ENCODE measurements around the gene SERINC2. TPM values are rescaled to one million over a fixed set of nuclear protein-coding genes. Genes with fewer than 3 reads are reported as not detected.
A peak's percentile ranks its signal among the peaks of the same experiment; 100 is the strongest.

Gene SERINC2
- total RNA-seq, 1 donor: 10.9 TPM

DNA sequence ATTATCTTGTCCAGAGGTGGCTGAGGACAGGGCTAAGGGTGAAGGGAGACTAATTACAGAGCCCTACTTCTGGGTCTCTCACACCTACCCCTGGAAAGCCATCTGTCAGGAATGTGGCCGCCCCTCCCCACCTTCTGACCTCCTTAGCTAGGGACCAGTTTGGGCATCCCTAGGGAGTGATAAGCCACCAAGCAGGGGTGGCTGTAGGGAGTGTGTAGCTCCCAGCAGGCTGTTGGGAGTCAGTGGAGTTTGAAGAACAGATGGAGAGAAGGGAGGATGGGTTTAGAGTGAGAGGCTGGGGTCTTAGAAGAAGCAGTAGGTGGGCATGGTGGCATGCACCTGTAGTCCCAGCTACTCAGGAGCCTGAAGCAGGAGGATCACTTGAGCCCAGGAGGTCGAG is 808 bp upstream of the SERINC2 start:
- Histone ChIP-seq H3K9me3 (ENCODE audit: low read depth, low read length) (no peaks in the 10 kb centered on the region), H3K4me1 (ENCODE audit: insufficient read depth, low read length) (peaks cover 56% of the 10 kb centered on the region), H3K4me2 (ENCODE audit: insufficient read depth, low read length) (peak overlapping the region; percentile 90), H2AFZ (ENCODE audit: low read length) (no peak overlapping the region), H3K27ac (ENCODE audit: low read depth, low read length) (no peak overlapping the region), H3K79me2 (ENCODE audit: insufficient read depth, low read length) (peaks cover 44% of the 10 kb centered on the region), H3K4me3 (ENCODE audit: insufficient read depth, low read length) (peak overlapping the region; percentile 88), H3K27me3 (ENCODE audit: insufficient read depth, low read length) (no peaks in the 10 kb centered on the region), H4K20me1 (ENCODE audit: insufficient read depth, low read length) (peaks cover 4% of the 10 kb centered on the region), H3K36me3 (ENCODE audit: insufficient read depth, low read length) (peaks cover 17% of the 10 kb centered on the region)
- peak; percentile 65 for DNase-seq (ENCODE audit: insufficient read length, low spot score, missing footprints)
- TF ChIP-seq, protein P1, sequence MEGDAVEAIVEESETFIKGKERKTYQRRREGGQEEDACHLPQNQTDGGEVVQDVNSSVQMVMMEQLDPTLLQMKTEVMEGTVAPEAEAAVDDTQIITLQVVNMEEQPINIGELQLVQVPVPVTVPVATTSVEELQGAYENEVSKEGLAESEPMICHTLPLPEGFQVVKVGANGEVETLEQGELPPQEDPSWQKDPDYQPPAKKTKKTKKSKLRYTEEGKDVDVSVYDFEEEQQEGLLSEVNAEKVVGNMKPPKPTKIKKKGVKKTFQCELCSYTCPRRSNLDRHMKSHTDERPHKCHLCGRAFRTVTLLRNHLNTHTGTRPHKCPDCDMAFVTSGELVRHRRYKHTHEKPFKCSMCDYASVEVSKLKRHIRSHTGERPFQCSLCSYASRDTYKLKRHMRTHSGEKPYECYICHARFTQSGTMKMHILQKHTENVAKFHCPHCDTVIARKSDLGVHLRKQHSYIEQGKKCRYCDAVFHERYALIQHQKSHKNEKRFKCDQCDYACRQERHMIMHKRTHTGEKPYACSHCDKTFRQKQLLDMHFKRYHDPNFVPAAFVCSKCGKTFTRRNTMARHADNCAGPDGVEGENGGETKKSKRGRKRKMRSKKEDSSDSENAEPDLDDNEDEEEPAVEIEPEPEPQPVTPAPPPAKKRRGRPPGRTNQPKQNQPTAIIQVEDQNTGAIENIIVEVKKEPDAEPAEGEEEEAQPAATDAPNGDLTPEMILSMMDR (IDR thresholded peaks at IDR 0.05; ENCODE audit: extremely low read depth, low read depth, low read length): no peak

DNA sequence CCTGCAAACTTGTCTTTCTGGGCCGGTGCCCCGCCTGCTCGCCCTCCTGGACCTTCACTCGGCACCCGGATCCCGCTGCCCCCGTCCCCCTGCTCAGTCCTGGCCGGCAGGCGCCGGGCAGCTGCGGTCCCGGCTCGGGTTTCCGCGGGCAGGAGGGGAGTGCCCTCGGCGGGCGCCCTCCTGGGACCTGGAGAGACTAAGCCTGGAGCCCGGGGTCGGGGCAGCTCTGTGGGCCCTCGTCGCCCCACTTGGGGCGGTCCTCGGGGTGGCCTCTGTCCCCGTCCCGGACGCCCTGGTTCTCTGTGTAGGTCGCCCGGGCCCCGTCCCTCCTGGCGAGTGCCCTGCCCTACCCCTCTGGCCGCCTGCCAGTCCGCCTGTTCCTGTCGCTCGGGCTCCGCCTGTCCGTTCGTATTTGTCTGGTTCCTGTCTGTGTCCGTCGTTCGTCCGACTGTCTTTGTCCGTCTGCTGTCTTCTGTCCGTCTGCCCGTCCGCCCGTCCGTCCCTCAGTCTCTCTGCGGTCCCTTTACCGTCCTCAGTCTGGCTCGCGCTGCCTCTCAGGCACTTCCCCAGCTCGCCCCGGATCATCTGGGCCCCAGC is 490 bp downstream of the SERINC2 start:
- peak overlapping the region; percentile 90 for H3K4me2 ChIP-seq (ENCODE audit: insufficient read depth, low read length)
- peak overlapping the region; percentile 73 for H3K27ac ChIP-seq (ENCODE audit: low read depth, low read length)
- no peaks in the 10 kb centered on the region for H3K27me3 ChIP-seq (ENCODE audit: insufficient read depth, low read length)
- H3K4me3 ChIP-seq (ENCODE audit: insufficient read depth, low read length): peak overlapping the region; percentile 88
- H4K20me1 ChIP-seq (ENCODE audit: insufficient read depth, low read length): peaks cover 4% of the 10 kb centered on the region
- TF ChIP-seq, protein P1 (IDR thresholded peaks at IDR 0.05; ENCODE audit: extremely low read depth, low read depth, low read length): no peak
- peak; percentile 92 for DNase-seq (ENCODE audit: insufficient read length, low spot score, missing footprints)
- no peaks in the 10 kb centered on the region for H3K9me3 ChIP-seq (ENCODE audit: low read depth, low read length)
- H2AFZ ChIP-seq (ENCODE audit: low read length): peak overlapping the region; percentile 83
- peaks cover 17% of the 10 kb centered on the region for H3K36me3 ChIP-seq (ENCODE audit: insufficient read depth, low read length)
- peaks cover 51% of the 10 kb centered on the region for H3K79me2 ChIP-seq (ENCODE audit: insufficient read depth, low read length)
- H3K4me1 ChIP-seq (ENCODE audit: insufficient read depth, low read length): peaks cover 57% of the 10 kb centered on the region

DNA sequence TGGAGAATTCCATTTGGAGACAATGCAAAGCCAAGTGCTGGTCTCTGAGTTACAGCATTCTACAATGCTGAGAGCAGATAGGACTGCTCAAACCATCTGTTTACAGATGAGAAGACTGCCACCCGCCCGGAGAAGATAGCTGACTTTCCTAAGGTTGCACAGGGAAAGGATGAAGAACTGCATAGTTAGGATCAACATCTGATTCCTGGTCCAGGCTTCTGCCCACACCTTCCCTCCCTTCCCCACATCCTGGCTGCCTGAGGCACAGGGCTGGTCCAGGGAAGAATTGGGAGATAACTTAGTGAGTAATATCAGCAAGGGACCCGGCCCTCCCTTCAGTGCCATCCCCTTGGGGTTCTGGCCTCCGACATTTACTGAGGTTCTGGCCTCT is 2.0 kb downstream of the SERINC2 start:
- H3K36me3 ChIP-seq (ENCODE audit: insufficient read depth, low read length): peaks cover 19% of the 10 kb centered on the region
- peak overlapping the region; percentile 90 for H3K4me2 ChIP-seq (ENCODE audit: insufficient read depth, low read length)
- no peaks in the 10 kb centered on the region for H3K9me3 ChIP-seq (ENCODE audit: low read depth, low read length)
- peak; percentile 29 for DNase-seq (ENCODE audit: insufficient read length, low spot score, missing footprints)
- TF ChIP-seq, protein P1 (IDR thresholded peaks at IDR 0.05; ENCODE audit: extremely low read depth, low read depth, low read length): no peak
- peak overlapping the region; percentile 88 for H3K4me3 ChIP-seq (ENCODE audit: insufficient read depth, low read length)
- H3K79me2 ChIP-seq (ENCODE audit: insufficient read depth, low read length): peaks cover 55% of the 10 kb centered on the region
- peaks cover 10% of the 10 kb centered on the region for H4K20me1 ChIP-seq (ENCODE audit: insufficient read depth, low read length)
- no peaks in the 10 kb centered on the region for H3K27me3 ChIP-seq (ENCODE audit: insufficient read depth, low read length)
- peak overlapping the region; percentile 40 for H3K27ac ChIP-seq (ENCODE audit: low read depth, low read length)
- peaks cover 49% of the 10 kb centered on the region for H3K4me1 ChIP-seq (ENCODE audit: insufficient read depth, low read length)
- no peak overlapping the region for H2AFZ ChIP-seq (ENCODE audit: low read length)

DNA sequence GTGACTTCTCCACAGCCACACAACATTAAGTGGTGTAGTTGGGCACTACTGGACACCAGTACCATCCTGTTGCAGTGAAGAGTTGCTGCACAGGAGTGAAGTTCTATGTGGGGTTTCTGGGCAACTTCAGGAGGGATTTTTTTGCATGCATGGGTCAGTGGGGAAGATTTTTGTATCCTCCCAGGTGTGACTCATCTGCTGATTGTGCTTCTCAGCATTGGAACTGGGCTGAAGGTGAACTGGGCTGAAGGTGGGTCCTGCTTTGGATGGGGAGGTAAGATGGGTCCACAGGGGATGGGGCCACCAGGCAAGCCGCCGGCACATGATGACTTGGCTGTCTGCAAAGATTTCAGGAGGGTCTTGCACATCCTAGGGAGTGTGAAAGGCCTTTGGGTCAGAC is 2.6 kb downstream of the SERINC2 start:
- H2AFZ ChIP-seq (ENCODE audit: low read length): no peak overlapping the region
- peaks cover 19% of the 10 kb centered on the region for H3K36me3 ChIP-seq (ENCODE audit: insufficient read depth, low read length)
- DNase-seq (ENCODE audit: insufficient read length, low spot score, missing footprints): peak; percentile 21
- no peaks in the 10 kb centered on the region for H3K27me3 ChIP-seq (ENCODE audit: insufficient read depth, low read length)
- TF ChIP-seq, protein P1 (IDR thresholded peaks at IDR 0.05; ENCODE audit: extremely low read depth, low read depth, low read length): no peak
- H3K9me3 ChIP-seq (ENCODE audit: low read depth, low read length): no peaks in the 10 kb centered on the region
- H3K4me1 ChIP-seq (ENCODE audit: insufficient read depth, low read length): peaks cover 42% of the 10 kb centered on the region
- H3K4me2 ChIP-seq (ENCODE audit: insufficient read depth, low read length): no peak overlapping the region
- peaks cover 10% of the 10 kb centered on the region for H4K20me1 ChIP-seq (ENCODE audit: insufficient read depth, low read length)
- no peak overlapping the region for H3K4me3 ChIP-seq (ENCODE audit: insufficient read depth, low read length)
- H3K27ac ChIP-seq (ENCODE audit: low read depth, low read length): no peak overlapping the region
- peaks cover 61% of the 10 kb centered on the region for H3K79me2 ChIP-seq (ENCODE audit: insufficient read depth, low read length)
